GM21360 (cell line): ENCODE measurements around the gene MRFAP1L1.

ENCODE experiments used
- ATAC-seq: cut with Tn5 transposase; IDR thresholded peaks from one replicate; pipeline ENCODE4 v1.9.1; 2021; ENCODE audit warnings: mild to moderate bottlenecking, moderate library complexity; ENCODE audit not compliant: unreplicated experiment

MRFAP1L1 gene

DNA sequence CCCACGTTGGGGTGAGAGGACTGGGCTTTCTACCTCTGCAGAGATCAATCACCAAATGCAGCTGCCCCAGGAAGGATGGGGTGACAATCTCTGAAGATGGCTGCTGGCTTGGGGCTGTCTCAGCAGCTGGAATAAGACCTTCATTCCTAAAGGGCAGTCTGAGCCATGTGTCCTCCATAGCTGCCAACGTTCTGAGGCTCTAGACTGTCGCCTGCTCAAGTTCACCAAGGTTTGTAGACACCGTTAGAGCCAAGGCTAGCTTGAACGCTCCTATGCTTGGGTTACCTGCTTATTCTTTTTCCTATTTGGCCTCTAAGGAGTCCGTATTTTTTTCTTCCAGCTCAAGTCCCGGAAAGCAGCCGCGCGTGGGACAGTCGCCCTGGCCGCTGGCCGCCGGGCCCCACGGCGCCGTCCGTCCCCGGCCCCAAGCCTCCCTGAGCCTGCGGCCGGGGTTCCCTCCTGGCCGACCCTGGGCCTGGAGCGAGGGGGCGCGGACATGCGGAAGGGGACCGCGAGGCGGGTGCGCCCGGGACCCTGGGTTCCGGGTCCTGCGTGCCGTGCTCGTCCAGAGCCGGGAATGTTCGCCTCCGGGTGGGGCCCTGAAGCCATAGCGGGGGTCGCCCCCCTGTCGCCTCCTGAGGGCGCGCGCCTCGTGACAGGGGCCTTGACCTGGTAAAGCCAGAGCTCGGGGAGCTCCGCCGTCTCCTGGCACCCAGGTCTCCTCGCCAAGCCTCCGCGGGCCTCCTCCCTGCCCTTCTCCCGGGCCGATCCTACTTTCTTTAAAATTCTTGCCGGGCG is 45.9 kb downstream of the MRFAP1L1 start:
- ATAC-seq, result no peak

DNA sequence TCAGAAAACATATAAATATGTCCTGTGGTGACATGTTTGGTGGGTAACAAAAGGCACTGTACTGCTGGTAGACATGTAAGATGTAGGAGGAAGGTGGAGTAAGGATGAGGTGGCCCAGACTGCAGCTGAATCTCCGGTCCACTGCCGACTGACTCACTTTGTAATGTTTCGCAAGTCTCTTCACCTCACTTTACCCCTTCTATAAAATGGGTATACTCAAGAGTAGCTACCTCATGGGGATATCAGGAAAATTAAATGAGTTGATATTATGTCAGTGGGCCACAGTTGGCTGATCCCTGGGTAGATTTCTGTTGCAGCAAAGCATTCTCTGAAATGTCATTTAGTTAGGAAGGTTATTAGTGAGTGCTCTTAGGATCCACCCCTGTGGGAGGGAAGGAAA is 47.1 kb downstream of the MRFAP1L1 start:
- no peak for ATAC-seq

DNA sequence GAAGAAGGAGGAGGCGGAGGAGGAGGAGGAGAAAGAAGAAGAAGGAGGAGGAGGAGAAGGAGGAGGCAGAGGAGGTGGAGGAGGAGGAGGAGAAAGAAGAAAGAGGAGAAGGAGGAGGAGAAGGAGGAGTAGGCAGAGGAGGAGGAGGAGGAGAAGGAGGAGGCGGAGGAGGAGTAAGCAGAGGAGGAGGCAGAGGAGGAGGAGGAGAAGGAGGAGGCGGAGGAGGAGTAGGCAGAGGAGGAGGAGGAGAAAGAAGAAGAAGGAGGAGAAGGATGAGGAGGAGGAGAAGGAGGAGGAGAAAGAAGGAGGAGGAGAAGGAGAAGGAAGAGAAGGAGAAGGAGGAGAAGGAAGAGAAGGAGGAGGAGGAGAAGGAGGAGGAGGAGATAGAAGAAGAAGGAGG is 49.2 kb downstream of the MRFAP1L1 start:
- ATAC-seq, result no peak

- ATAC-seq, result no peak
Measured at GRCh38 chr4:6659897-6660296, 49.8 kb downstream of the MRFAP1L1 start.

- no peak for ATAC-seq
Measured at GRCh38 chr4:6658597-6659075, 51.0 kb downstream of the MRFAP1L1 start.

- ATAC-seq, result no peak
Measured at GRCh38 chr4:6658209-6658595, 51.5 kb downstream of the MRFAP1L1 start.
